A549 (cell line): ENCODE results near the gene TGIF2. TPM values are rescaled to one million over a fixed set of nuclear protein-coding genes. Genes with fewer than 3 reads are reported as not detected.

Source experiments
- ATAC-seq, 2 experiments: fragments of 200-7000 bp in 1 of 2; fragments of >200 bp in 1 of 2; cut with Nextera tagmentation in 1 of 2; cut with Tn5 transposase in 1 of 2; 3 replicates each; pipeline versions ENCODE4 v1.8.0 to v1.9.1; 2018 to 2020; ENCODE audit warnings: mild to moderate bottlenecking in 1 of 2, moderate library complexity in 1 of 2
- CTCF ChIA-PET: fragments of 300-600 bp; sonication (Branson Sonifier 250); formaldehyde crosslinking; extraction: SDS; loops from one replicate; lab custom pipeline; 2021; ENCODE audit warnings: antibody characterized with exemption, inconsistent platforms; lab: Yijun Ruan, JAX
- POLR2A ChIA-PET: fragments of 350-600 bp; formaldehyde crosslinking; extraction: SDS; loops from one replicate; lab custom pipeline; 2021; ENCODE audit warnings: antibody characterized with exemption, inconsistent platforms; lab: Yijun Ruan, JAX
- DNase-seq, 2 experiments: peaks; one replicate each; pipeline versions ENCODE4 v3.0.0 to v3.0.0-alpha.2; 2011 to 2016; ENCODE audit warnings: low read depth in 1 of 2, low spot score in 1 of 2
- FAIRE-seq: peaks from 2 replicates; lab custom pipeline; 2011; peaks lifted over from hg19 to GRCh38; lab: Jason Lieb, UNC
- H3K27ac ChIP-seq, 2 experiments: fragments of >200 bp; sonication (Bioruptor Twin); formaldehyde crosslinking; 3 replicates each; pipeline ENCODE4 v1.5.1; 2016 to 2017
- H3K4me1 ChIP-seq: fragments of >200 bp; sonication (Bioruptor Twin); formaldehyde crosslinking; 3 replicates; pipeline ENCODE4 v1.6.1; 2016
- H3K4me2 ChIP-seq: fragments of >200 bp; sonication (Bioruptor Twin); formaldehyde crosslinking; 3 replicates; pipeline ENCODE4 v1.6.1; 2016
- H3K4me3 ChIP-seq: fragments of >200 bp; sonication (Bioruptor Twin); formaldehyde crosslinking; 3 replicates; pipeline ENCODE4 v1.5.1; 2016
- H3K9me3 ChIP-seq: fragments of >200 bp; sonication (Bioruptor Twin); formaldehyde crosslinking; 3 replicates; pipeline ENCODE4 v1.6.1; 2016
- BCL3 ChIP-seq: fragments of >200 bp; sonication (Bioruptor Twin); formaldehyde crosslinking; IDR thresholded peaks from 3 replicates; pipeline ENCODE4 v1.6.1; 2016
- CBX2 ChIP-seq: fragments of 200-600 bp; sonication (generic); IDR thresholded peaks from 2 replicates; pipeline ENCODE4 v1.6.1; 2016; ENCODE audit warnings: low read depth, mild to moderate bottlenecking, borderline replicate concordance
- CBX8 ChIP-seq: fragments of 200-600 bp; sonication (generic); IDR thresholded peaks from 2 replicates; pipeline ENCODE4 v1.6.1; 2016
- CHD2 ChIP-seq: fragments of 150-350 bp; IDR thresholded peaks from 2 replicates; pipeline ENCODE4 v1.6.1; 2014; ENCODE audit warnings: low read length; ENCODE audit not compliant: partially characterized antibody
- EHMT2 ChIP-seq: fragments of 200-600 bp; sonication (generic); IDR thresholded peaks from 2 replicates; pipeline ENCODE4 v1.6.1; 2016; ENCODE audit warnings: antibody characterized with exemption, low read depth, mild to moderate bottlenecking, moderate library complexity
- ELK1 ChIP-seq: fragments of 150-350 bp; IDR thresholded peaks from 2 replicates; pipeline ENCODE4 v1.6.1; 2014; ENCODE audit warnings: low read depth, mild to moderate bottlenecking, low read length
- EP300 ChIP-seq, 2 experiments: fragments of >200 bp; sonication (Bioruptor Twin); formaldehyde crosslinking; IDR thresholded peaks; 2 replicates in 1 of 2; 3 replicates in 1 of 2; pipeline ENCODE4 v1.6.1; 2016 to 2017
- HDAC2 ChIP-seq: fragments of 200-600 bp; sonication (generic); IDR thresholded peaks from 2 replicates; pipeline ENCODE4 v1.6.1; 2016
- HMGXB4 ChIP-seq: fragments of 250-450 bp; sonication (Bioruptor Pico); IDR thresholded peaks from 2 replicates; pipeline ENCODE4 v1.5.0; 2021; ENCODE audit warnings: mild to moderate bottlenecking, moderate library complexity, borderline replicate concordance
- KDM1A ChIP-seq: fragments of 200-600 bp; sonication (generic); IDR thresholded peaks from 2 replicates; pipeline ENCODE4 v1.6.1; 2016; ENCODE audit warnings: low read depth, mild to moderate bottlenecking
- MAX ChIP-seq: IDR thresholded peaks from 2 replicates; pipeline ENCODE4 v1.6.1; 2012
- MAZ ChIP-seq: fragments of 150-350 bp; IDR thresholded peaks from 2 replicates; pipeline ENCODE4 v1.6.1; 2014; ENCODE audit warnings: antibody characterized with exemption, low read depth, low read length, borderline replicate concordance
- NR3C1 ChIP-seq: fragments of >200 bp; sonication (Bioruptor Twin); formaldehyde crosslinking; IDR thresholded peaks from 3 replicates; pipeline ENCODE4 v1.6.1; 2017
- RCOR1 ChIP-seq: fragments of 150-350 bp; IDR thresholded peaks from 2 replicates; pipeline ENCODE4 v1.6.1; 2014; ENCODE audit warnings: antibody characterized with exemption, low read length, low read depth
- REST ChIP-seq: fragments of 200-600 bp; sonication (generic); IDR thresholded peaks from 2 replicates; pipeline ENCODE4 v1.6.1; 2016; ENCODE audit warnings: antibody characterized with exemption, mild to moderate bottlenecking, moderate library complexity
- RFX5 ChIP-seq: fragments of 450-650 bp; IDR thresholded peaks from 2 replicates; pipeline ENCODE4 v1.7.1; 2014; ENCODE audit warnings: antibody characterized with exemption, mild to moderate bottlenecking, moderate library complexity
- RNF2 ChIP-seq: fragments of 200-600 bp; sonication (generic); IDR thresholded peaks from 2 replicates; pipeline ENCODE4 v1.6.1; 2016; ENCODE audit warnings: low read depth, mild to moderate bottlenecking, antibody characterized with exemption, moderate library complexity, borderline replicate concordance
- SMC3 ChIP-seq: fragments of >200 bp; sonication (Bioruptor Twin); formaldehyde crosslinking; IDR thresholded peaks from 3 replicates; pipeline ENCODE4 v1.6.1; 2018; ENCODE audit warnings: inconsistent platforms
- TFCP2L1 ChIP-seq: fragments of 250-450 bp; sonication (Bioruptor Pico); IDR thresholded peaks from 2 replicates; pipeline ENCODE4 v1.5.0; 2021; ENCODE audit warnings: mild to moderate bottlenecking
- ZFP36 ChIP-seq: fragments of 450-650 bp; IDR thresholded peaks from 2 replicates; pipeline ENCODE4 v1.6.1; 2014; ENCODE audit warnings: borderline replicate concordance; ENCODE audit not compliant: partially characterized antibody
- ZNF302 ChIP-seq: fragments of 250-450 bp; sonication (Bioruptor Pico); IDR thresholded peaks from 2 replicates; pipeline ENCODE4 v1.9.0; 2021; ENCODE audit warnings: inconsistent platforms, mild to moderate bottlenecking, moderate library complexity
- ZSCAN20 ChIP-seq: fragments of 250-450 bp; sonication (Bioruptor Pico); IDR thresholded peaks from 2 replicates; pipeline ENCODE4 v1.8.0; 2022; ENCODE audit warnings: mild to moderate bottlenecking, moderate library complexity
- WGBS: methylation state at CpG from one replicate; pipeline ENCODE4 v1.1.6; 2017; ENCODE audit errors: missing lambda C conversion rate; 5-methylcytosine and 5-hydroxymethylcytosine counted together
- polyA plus RNA-seq, 4 experiments: library from polyadenylated mRNA; depleted of rRNA in 3 of 4; stranded (reverse); fragments of >200 nt; fragmentation: RNase III in 1 of 4; extraction: RNeasy Plus Mini Kit Qiagen cat#74134 plus additional on column Dnase treatment in 1 of 4; gene quantifications; 2 replicates in 3 of 4; 3 replicates in 1 of 4; pipeline ENCODE4 v1.2.3, GENCODE V29; 2011 to 2017
- TF ChIP-seq, protein P1 (sequence below): fragments of >200 bp; sonication (Bioruptor Twin); formaldehyde crosslinking; IDR thresholded peaks from 2 replicates; pipeline ENCODE4 v1.6.1; 2016

Gene TGIF2
- polyA plus RNA-seq, 2 of the 4 experiments (the other 2 are of a cell fraction) = 4.1 to 5.1 TPM

DNA sequence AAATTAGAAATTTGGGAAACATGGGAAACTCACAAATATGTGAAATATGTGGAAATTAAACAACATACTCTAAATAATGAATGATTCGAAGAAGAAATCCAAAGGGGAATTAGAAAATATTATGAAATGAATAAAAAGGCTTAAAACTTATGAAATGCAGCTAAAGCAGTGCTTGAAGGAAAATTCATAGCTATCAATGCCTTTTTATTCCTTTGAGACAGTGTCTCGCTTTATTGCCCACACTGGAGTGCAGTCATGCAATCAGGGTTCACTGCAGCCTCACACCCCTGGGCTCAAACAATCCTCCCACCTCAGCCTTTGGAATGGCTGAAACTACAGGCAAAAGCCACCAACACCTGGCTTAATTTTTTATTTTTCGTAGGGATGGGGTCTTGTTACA lies 7.9 kb upstream of the TGIF2 start:
- DNase-seq (no peak), FAIRE-seq (no peak), ATAC-seq (no peak)
- ChIA-PET POLR2A (no interaction called here), CTCF (interaction anchor here (1.1 to 1.2 kb wide), 2 partner anchors 24 to 39 kb away, joined by 3 read pairs; no protein-coding TSS in a partner anchor)
- Histone ChIP-seq H3K4me3 (no peak overlapping the region), H3K9me3 (peaks cover 12% of the 10 kb centered on the region; the same call in 1 of the 3 replicates), H3K4me2 (no peak overlapping the region), H3K4me1 (no peaks in the 10 kb centered on the region), H3K27ac (no peak overlapping the region)
- TF ChIP-seq SMC3 (no peak), KDM1A (no peak), BCL3 (no peak), RFX5 (no peak), MAZ (no peak), RNF2 (no peak), ZFP36 (no peak), CBX8 (no peak), EHMT2 (no peak), CHD2 (no peak), ZSCAN20 (CRISPR knock-in tag) (no peak), RCOR1 (no peak), HDAC2 (no peak), REST (no peak), ELK1 (no peak), EP300 (IDR thresholded peaks at IDR 0.05) (no peak)
- TF ChIP-seq, protein P1, sequence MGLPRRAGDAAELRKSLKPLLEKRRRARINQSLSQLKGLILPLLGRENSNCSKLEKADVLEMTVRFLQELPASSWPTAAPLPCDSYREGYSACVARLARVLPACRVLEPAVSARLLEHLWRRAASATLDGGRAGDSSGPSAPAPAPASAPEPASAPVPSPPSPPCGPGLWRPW = no peak
- WGBS = 23% methylated on average over 3 of the region's 3 CpGs

DNA sequence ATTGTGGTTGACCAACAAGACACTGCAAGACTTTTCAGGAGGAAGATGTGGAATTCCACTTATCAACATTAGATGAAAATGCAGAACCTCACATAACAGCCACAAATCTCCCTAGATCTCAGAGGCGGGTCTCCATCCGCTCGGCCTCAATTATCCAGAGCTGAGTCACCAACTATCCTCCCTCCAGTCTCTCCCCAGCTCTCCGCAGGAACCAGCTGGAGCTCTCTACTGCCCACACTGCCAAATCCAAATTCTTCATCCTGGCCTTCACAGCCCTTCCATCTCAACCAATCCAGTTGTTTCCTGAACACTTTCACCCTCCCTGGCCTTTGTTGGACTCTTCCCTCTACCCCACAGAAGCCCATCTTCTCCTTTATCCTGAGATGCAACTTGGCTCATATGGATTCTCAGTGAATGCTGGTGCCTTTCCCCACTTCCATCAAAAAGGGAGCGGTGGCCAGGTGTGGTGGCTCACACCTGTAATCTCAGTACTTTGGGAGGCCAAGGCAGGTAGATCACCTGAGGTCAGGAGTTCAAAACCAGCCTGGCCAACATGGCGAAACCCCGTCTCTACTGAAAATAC lies 3.5 kb upstream of the TGIF2 start:
- H3K27ac ChIP-seq = no peak overlapping the region
- POLR2A ChIA-PET = no interaction called here
- no peak overlapping the region for H3K4me2 ChIP-seq
- WGBS = 83% methylated on average over 7 of the region's 7 CpGs
- H3K4me1 ChIP-seq = peaks cover 8% of the 10 kb centered on the region
- H3K4me3 ChIP-seq = no peak overlapping the region
- DNase-seq (no peak), ATAC-seq (no peak), FAIRE-seq (no peak)
- peaks cover 9% of the 10 kb centered on the region; the same call in 1 of the 3 replicates for H3K9me3 ChIP-seq
- CTCF ChIA-PET = interaction anchor here (1.0 kb wide), 1 partner anchor 8 kb away, joined by 3 read pairs; no protein-coding TSS in a partner anchor
- TF ChIP-seq MAZ (no peak), ELK1 (no peak), TFCP2L1 (CRISPR knock-in tag) (no peak), MAX (no peak), ZNF302 (no peak), HMGXB4 (no peak), CBX2 (no peak), BCL3 (no peak), NR3C1 (no peak)
